Measurements from ENCODE around the gene GAL. TPM values are rescaled to one million over a fixed set of nuclear protein-coding genes. Genes with fewer than 3 reads are reported as not detected.

GAL gene
- total RNA-seq, 2 donors from 2014 or later = 98.9 to 166 TPM

DNA sequence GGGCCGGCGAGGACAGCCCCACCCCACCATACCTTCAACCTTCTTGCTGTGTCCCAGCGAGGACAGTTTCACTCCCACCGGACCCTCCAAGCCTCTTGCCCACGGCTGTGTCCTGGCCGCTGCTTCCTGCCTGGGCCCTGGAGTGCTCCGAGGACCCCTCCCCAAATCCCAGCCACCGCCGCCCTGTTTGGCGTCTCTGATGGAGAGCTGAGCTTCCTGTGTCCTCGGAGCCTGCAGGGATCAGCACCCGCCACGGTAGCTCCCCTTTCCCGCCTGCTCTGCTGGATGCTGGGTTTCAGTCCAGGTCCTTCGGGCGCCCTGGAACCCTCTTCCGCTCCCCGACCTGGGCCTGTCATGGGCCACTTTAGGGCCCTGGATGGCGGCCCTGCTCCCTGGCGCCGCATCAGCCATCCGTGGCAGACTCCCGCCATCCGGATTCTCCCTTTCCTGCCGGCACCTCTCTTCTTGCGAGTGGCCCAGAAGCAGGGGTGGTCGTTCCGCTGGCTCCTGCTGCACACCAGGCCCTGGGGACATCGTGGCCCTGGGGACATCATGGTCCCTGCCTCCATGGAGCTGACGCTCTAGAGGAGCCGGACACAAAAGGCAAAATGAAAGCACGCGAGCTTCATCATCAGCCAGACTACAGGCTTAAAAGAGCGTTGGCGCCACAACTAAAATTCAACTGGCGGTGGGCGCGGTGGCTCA is 34.3 kb upstream of the GAL start:
- WGBS, 2 experiments (ENCODE audit: insufficient coverage in 1 of 2, insufficient read length in 1 of 2) = 91 to 92% methylated on average over 32 to 38 of the region's 38 CpGs
- TF ChIP-seq, protein P1, sequence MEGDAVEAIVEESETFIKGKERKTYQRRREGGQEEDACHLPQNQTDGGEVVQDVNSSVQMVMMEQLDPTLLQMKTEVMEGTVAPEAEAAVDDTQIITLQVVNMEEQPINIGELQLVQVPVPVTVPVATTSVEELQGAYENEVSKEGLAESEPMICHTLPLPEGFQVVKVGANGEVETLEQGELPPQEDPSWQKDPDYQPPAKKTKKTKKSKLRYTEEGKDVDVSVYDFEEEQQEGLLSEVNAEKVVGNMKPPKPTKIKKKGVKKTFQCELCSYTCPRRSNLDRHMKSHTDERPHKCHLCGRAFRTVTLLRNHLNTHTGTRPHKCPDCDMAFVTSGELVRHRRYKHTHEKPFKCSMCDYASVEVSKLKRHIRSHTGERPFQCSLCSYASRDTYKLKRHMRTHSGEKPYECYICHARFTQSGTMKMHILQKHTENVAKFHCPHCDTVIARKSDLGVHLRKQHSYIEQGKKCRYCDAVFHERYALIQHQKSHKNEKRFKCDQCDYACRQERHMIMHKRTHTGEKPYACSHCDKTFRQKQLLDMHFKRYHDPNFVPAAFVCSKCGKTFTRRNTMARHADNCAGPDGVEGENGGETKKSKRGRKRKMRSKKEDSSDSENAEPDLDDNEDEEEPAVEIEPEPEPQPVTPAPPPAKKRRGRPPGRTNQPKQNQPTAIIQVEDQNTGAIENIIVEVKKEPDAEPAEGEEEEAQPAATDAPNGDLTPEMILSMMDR (conservative IDR thresholded peaks at IDR 0.05) = no peak
- no peak overlapping the region for H3K4me3 Mint-ChIP-seq
- H3K9ac ChIP-seq (ENCODE audit: extremely low read depth, low read length, poor library complexity, severe bottlenecking) = no peak overlapping the region
- DNase-seq = peak; percentile 58
- H3K36me3 ChIP-seq (ENCODE audit: control insufficient read depth, insufficient read depth, low read length) = no peaks in the 10 kb centered on the region
- no peaks in the 10 kb centered on the region for H3K36me3 Mint-ChIP-seq (ENCODE audit: low read depth)
- H3K4me1 ChIP-seq (ENCODE audit: control insufficient read depth, insufficient read depth, low read length) = no peaks in the 10 kb centered on the region
- H3K27ac Mint-ChIP-seq = no peak overlapping the region
- H3K9me3 ChIP-seq (ENCODE audit: control insufficient read depth, low read length) = peaks cover 22% of the 10 kb centered on the region
- no peaks in the 10 kb centered on the region for H3K27me3 ChIP-seq (ENCODE audit: control insufficient read depth, insufficient read depth, low read length, poor library complexity, severe bottlenecking)
- no peak overlapping the region for H3K4me3 ChIP-seq (ENCODE audit: low read length)
- H3K9me3 Mint-ChIP-seq = peaks cover 16% of the 10 kb centered on the region
- no peak overlapping the region for H3K27ac ChIP-seq (ENCODE audit: low read depth, low read length)
- no peaks in the 10 kb centered on the region for H3K4me1 Mint-ChIP-seq
- no peaks in the 10 kb centered on the region for H3K27me3 Mint-ChIP-seq (ENCODE audit: insufficient read depth)

DNA sequence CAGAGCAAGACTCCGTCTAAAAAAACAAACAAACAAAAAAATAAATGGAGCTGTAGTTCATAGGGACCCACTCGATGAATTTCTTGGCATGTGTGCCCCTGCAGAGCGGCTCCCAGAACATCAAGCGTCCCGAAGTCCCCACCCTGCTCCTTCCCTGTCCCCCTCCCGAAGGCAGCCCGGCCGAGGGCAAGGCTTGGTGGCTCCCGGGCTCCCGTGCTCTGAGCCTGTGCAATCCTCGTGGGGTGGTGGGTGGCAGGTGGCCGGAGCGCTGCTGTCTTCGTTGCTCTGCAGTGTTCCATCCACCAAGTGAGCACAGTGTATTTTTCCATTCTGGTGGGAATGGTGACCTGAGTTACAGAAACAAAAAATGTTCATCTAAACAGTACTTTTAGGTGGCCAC is 33.5 kb upstream of the GAL start:
- no peak overlapping the region for H3K27ac Mint-ChIP-seq
- no peaks in the 10 kb centered on the region for H3K36me3 ChIP-seq (ENCODE audit: control insufficient read depth, insufficient read depth, low read length)
- no peaks in the 10 kb centered on the region for H3K27me3 ChIP-seq (ENCODE audit: control insufficient read depth, insufficient read depth, low read length, poor library complexity, severe bottlenecking)
- H3K36me3 Mint-ChIP-seq (ENCODE audit: low read depth) = no peaks in the 10 kb centered on the region
- DNase-seq = no peak
- no peak overlapping the region for H3K27ac ChIP-seq (ENCODE audit: low read depth, low read length)
- peaks cover 19% of the 10 kb centered on the region for H3K9me3 Mint-ChIP-seq
- no peak overlapping the region for H3K4me3 Mint-ChIP-seq
- no peak overlapping the region for H3K9ac ChIP-seq (ENCODE audit: extremely low read depth, low read length, poor library complexity, severe bottlenecking)
- no peaks in the 10 kb centered on the region for H3K4me1 ChIP-seq (ENCODE audit: control insufficient read depth, insufficient read depth, low read length)
- H3K27me3 Mint-ChIP-seq (ENCODE audit: insufficient read depth) = peaks cover under 1% of the 10 kb centered on the region
- TF ChIP-seq, protein P1 (conservative IDR thresholded peaks at IDR 0.05) = no peak
- no peaks in the 10 kb centered on the region for H3K4me1 Mint-ChIP-seq
- H3K9me3 ChIP-seq (ENCODE audit: control insufficient read depth, low read length) = peaks cover 28% of the 10 kb centered on the region
- no peak overlapping the region for H3K4me3 ChIP-seq (ENCODE audit: low read length)
- 95 to 100% methylated on average over 1 to 14 of the region's 14 CpGs for WGBS, 2 experiments (ENCODE audit: insufficient coverage in 1 of 2, insufficient read length in 1 of 2)

DNA sequence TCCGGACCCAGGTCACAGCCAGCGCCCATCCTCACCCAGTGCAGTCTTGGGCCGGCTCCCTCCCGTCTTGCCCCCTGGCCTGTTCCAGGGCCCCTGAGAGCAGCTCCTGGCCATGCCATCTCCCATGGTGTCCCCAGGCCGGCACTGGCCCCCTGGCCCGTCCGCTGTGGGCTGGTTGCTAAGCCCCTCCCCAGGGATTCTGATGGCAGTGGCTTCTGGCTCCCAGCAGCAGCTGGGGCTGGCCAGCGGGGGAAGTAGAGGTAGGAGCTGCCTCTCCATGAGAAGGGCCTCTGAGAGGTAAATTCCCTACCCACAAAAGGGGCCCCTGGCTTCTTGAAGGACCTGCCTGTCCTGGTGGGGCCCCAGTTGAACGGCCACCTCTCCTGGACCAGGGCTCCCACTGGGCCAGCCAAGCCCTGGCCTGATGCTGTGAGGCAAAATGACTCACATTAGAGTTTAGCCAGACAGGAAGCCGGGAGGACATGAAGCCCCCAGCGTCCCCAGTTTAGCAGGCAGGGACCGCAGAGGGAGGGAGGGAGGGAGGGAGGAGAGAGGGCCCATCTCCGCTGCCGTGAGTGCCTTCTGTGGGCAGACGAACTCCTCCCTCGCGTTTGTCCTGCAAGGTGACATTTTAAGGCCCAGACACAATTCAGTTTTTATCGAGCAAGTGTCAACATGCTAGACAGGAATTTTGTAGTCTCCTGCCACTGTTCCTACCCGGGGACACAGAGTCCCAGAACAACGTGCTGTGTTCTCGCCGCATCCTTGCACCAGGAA is 32.9 kb upstream of the GAL start:
- H3K4me1 Mint-ChIP-seq = no peaks in the 10 kb centered on the region
- H3K27ac Mint-ChIP-seq = no peak overlapping the region
- H3K4me1 ChIP-seq (ENCODE audit: control insufficient read depth, insufficient read depth, low read length) = no peaks in the 10 kb centered on the region
- H3K4me3 Mint-ChIP-seq = no peak overlapping the region
- H3K9me3 Mint-ChIP-seq = peaks cover 14% of the 10 kb centered on the region
- TF ChIP-seq, protein P1 (conservative IDR thresholded peaks at IDR 0.05) = no peak
- WGBS, 2 experiments (ENCODE audit: insufficient coverage in 1 of 2, insufficient read length in 1 of 2) = 72 to 80% methylated on average over 11 to 22 of the region's 22 CpGs
- no peaks in the 10 kb centered on the region for H3K27me3 ChIP-seq (ENCODE audit: control insufficient read depth, insufficient read depth, low read length, poor library complexity, severe bottlenecking)
- H3K27me3 Mint-ChIP-seq (ENCODE audit: insufficient read depth) = peaks cover 2% of the 10 kb centered on the region
- peaks cover 22% of the 10 kb centered on the region for H3K9me3 ChIP-seq (ENCODE audit: control insufficient read depth, low read length)
- no peaks in the 10 kb centered on the region for H3K36me3 Mint-ChIP-seq (ENCODE audit: low read depth)
- H3K36me3 ChIP-seq (ENCODE audit: control insufficient read depth, insufficient read depth, low read length) = no peaks in the 10 kb centered on the region
- no peak overlapping the region for H3K9ac ChIP-seq (ENCODE audit: extremely low read depth, low read length, poor library complexity, severe bottlenecking)
- H3K4me3 ChIP-seq (ENCODE audit: low read length) = no peak overlapping the region
- DNase-seq = peak; percentile 68
- H3K27ac ChIP-seq (ENCODE audit: low read depth, low read length) = no peak overlapping the region

Measured in endodermal cell (in vitro differentiated cells).